Naive thymus-derived CD4-positive, alpha-beta T cell (primary cell): ENCODE data around the gene NRXN3. TPM values are rescaled to one million over a fixed set of nuclear protein-coding genes. Genes with fewer than 3 reads are reported as not detected.

Experiments used
- ATAC-seq: fragments of 150-1000 bp; cut with Tn5 transposase; 2 replicates; pipeline ENCODE4 v1.10.0; 2021; ENCODE audit warnings: mild to moderate bottlenecking, moderate library complexity
- CTCF ChIA-PET: fragments of 350-600 bp; sonication (Branson Sonifier 250); formaldehyde crosslinking; loops from one replicate; lab custom pipeline; 2021; ENCODE audit warnings: antibody characterized with exemption; lab: Charles Lee
- POLR2A ChIA-PET: fragments of 350-600 bp; sonication (Branson Sonifier 250); formaldehyde crosslinking; loops from one replicate; lab custom pipeline; 2021; ENCODE audit warnings: antibody characterized with exemption, inconsistent platforms; lab: Charles Lee
- DNase-seq, 9 donors: peaks; one replicate each; pipeline versions ENCODE4 v3.0.0 to v3.0.0-alpha.2; 2020 to 2022; ENCODE audit warnings: mixed read lengths in 1 of 9
- H3K27ac ChIP-seq: one replicate; pipeline ENCODE4 v1.7.0; 2013; ENCODE audit warnings: mild to moderate bottlenecking, low read depth, low read length, moderate library complexity
- H3K27me3 ChIP-seq, 2 donors: one replicate each; pipeline ENCODE4 v1.7.0; 2013; ENCODE audit warnings: low read length in 2 of 2, mild to moderate bottlenecking in 2 of 2, moderate library complexity in 2 of 2; ENCODE audit not compliant: control insufficient read depth in 2 of 2, insufficient read depth in 2 of 2
- H3K36me3 ChIP-seq, 3 experiments: 1 replicate in 2 of 3; 2 replicates in 1 of 3; pipeline ENCODE4 v1.7.0; 2013; ENCODE audit warnings: low read length in 3 of 3, mild to moderate bottlenecking in 3 of 3, moderate library complexity in 1 of 3; ENCODE audit not compliant: insufficient read depth in 3 of 3, control insufficient read depth in 2 of 3
- H3K4me1 ChIP-seq, 2 donors: one replicate each; pipeline ENCODE4 v1.7.0; 2013; ENCODE audit warnings: low read length in 2 of 2, mild to moderate bottlenecking in 2 of 2, moderate library complexity in 1 of 2; ENCODE audit not compliant: control insufficient read depth in 2 of 2, insufficient read depth in 2 of 2
- H3K4me3 ChIP-seq: 2 replicates; pipeline ENCODE4 v1.7.0; 2013; ENCODE audit warnings: mild to moderate bottlenecking, low read length
- H3K9me3 ChIP-seq, 3 experiments: 1 replicate in 2 of 3; 2 replicates in 1 of 3; pipeline ENCODE4 v1.7.0; 2013; ENCODE audit warnings: low read length in 3 of 3; ENCODE audit not compliant: control insufficient read depth in 2 of 3
- H3K27ac Mint-ChIP-seq, 9 donors: one replicate each; pipeline ENCODE4 v1.8.0; 2020 to 2022; ENCODE audit warnings: mixed read lengths in 9 of 9, mild to moderate bottlenecking in 8 of 9, moderate library complexity in 5 of 9, inconsistent platforms in 2 of 9
- H3K27me3 Mint-ChIP-seq, 5 donors: one replicate each; pipeline ENCODE4 v1.8.0; 2021 to 2022; ENCODE audit warnings: mixed read lengths in 5 of 5, mild to moderate bottlenecking in 1 of 5
- H3K36me3 Mint-ChIP-seq, 5 donors: one replicate each; pipeline ENCODE4 v1.8.0; 2020 to 2022; ENCODE audit warnings: mixed read lengths in 5 of 5, mild to moderate bottlenecking in 3 of 5, inconsistent platforms in 1 of 5
- H3K4me1 Mint-ChIP-seq, 7 donors: one replicate each; pipeline ENCODE4 v1.8.0; 2020 to 2022; ENCODE audit warnings: mixed read lengths in 7 of 7, mild to moderate bottlenecking in 3 of 7, inconsistent platforms in 1 of 7
- H3K4me3 Mint-ChIP-seq, 10 donors: one replicate each; pipeline ENCODE4 v1.8.0; 2020 to 2022; ENCODE audit warnings: mild to moderate bottlenecking in 10 of 10, mixed read lengths in 10 of 10, moderate library complexity in 6 of 10, inconsistent platforms in 2 of 10
- H3K9me3 Mint-ChIP-seq, 11 donors: one replicate each; pipeline ENCODE4 v1.8.0; 2020 to 2022; ENCODE audit warnings: mixed read lengths in 11 of 11, mild to moderate bottlenecking in 4 of 11, inconsistent platforms in 1 of 11, moderate library complexity in 1 of 11
- intact Hi-C, 2 donors: fragments of 100-400 bp; cut with micrococcal nuclease; formaldehyde crosslinking; loops; one replicate each; pipeline ENCODE4 v1.15.1; 2023
- polyA plus RNA-seq, 2 donors: library from polyadenylated mRNA; unstranded; fragments of 300-500 nt; fragmentation: Illumina TruSeq; gene quantifications; one replicate each; pipeline ENCODE4 v1.2.3, GENCODE V29; 2021
- total RNA-seq, 6 experiments: library from RNA in 5 of 6; stranded (reverse) in 5 of 6; gene quantifications; 1 replicate in 5 of 6; 2 replicates in 1 of 6; pipeline ENCODE4 v1.2.3 and lab custom pipeline; 2021 to 2026

Gene NRXN3
- total and polyA plus RNA-seq, 7 experiments from 2014 or later = not detected

- ChIA-PET POLR2A (no interaction called here), CTCF (no interaction called here)
- Mint-ChIP-seq H3K27me3 (peaks cover 0 to 10% (median 0%) of the 10 kb centered on the region in 5 donors), H3K9me3 (no peaks in the 10 kb centered on the region), H3K4me3 (no peak overlapping the region), H3K27ac (no peak overlapping the region), H3K4me1 (no peaks in the 10 kb centered on the region), H3K36me3 (no peaks in the 10 kb centered on the region)
- no peaks in the 10 kb centered on the region for H3K9me3 ChIP-seq
- H3K27me3 ChIP-seq = no peaks in the 10 kb centered on the region
- intact Hi-C loops = no loop called here
- no peaks in the 10 kb centered on the region for H3K4me1 ChIP-seq
- DNase-seq = no peak
- H3K4me3 ChIP-seq = no peak overlapping the region
- H3K27ac ChIP-seq = no peak overlapping the region
- no peak for ATAC-seq
- no peaks in the 10 kb centered on the region for H3K36me3 ChIP-seq
Measured at GRCh38 chr14:78823035-78823434, 652.9 kb downstream of the NRXN3 start.

- intact Hi-C loops = no loop called here
- H3K4me1 ChIP-seq = no peaks in the 10 kb centered on the region
- H3K27ac Mint-ChIP-seq = no peak overlapping the region
- no peak overlapping the region for H3K4me3 ChIP-seq
- ATAC-seq (no peak), DNase-seq (no peak)
- no peak overlapping the region for H3K4me3 Mint-ChIP-seq
- no peak overlapping the region for H3K27ac ChIP-seq
- H3K4me1 Mint-ChIP-seq = no peaks in the 10 kb centered on the region
- ChIA-PET POLR2A (no interaction called here), CTCF (no interaction called here)
- no peaks in the 10 kb centered on the region for H3K36me3 Mint-ChIP-seq
- no peaks in the 10 kb centered on the region for H3K36me3 ChIP-seq
- no peaks in the 10 kb centered on the region for H3K9me3 ChIP-seq
- H3K27me3 Mint-ChIP-seq = peaks cover 0 to 8% (median 0%) of the 10 kb centered on the region in 5 donors
- no peaks in the 10 kb centered on the region for H3K27me3 ChIP-seq
- no peaks in the 10 kb centered on the region for H3K9me3 Mint-ChIP-seq
Measured at GRCh38 chr14:78823516-78823915, 653.3 kb downstream of the NRXN3 start.

- H3K36me3 ChIP-seq = no peaks in the 10 kb centered on the region
- no peak overlapping the region for H3K27ac Mint-ChIP-seq
- H3K4me1 ChIP-seq = no peaks in the 10 kb centered on the region
- no peak overlapping the region for H3K27ac ChIP-seq
- ChIA-PET POLR2A (no interaction called here), CTCF (no interaction called here)
- peaks cover 0 to 3% (median 0%) of the 10 kb centered on the region in 11 donors for H3K9me3 Mint-ChIP-seq
- H3K27me3 Mint-ChIP-seq = peaks cover 0 to 3% (median 0%) of the 10 kb centered on the region in 5 donors
- intact Hi-C loops = no loop called here
- ATAC-seq = no peak
- H3K9me3 ChIP-seq = no peaks in the 10 kb centered on the region
- no peaks in the 10 kb centered on the region for H3K27me3 ChIP-seq
- no peak overlapping the region for H3K4me3 ChIP-seq
- H3K4me1 Mint-ChIP-seq = no peaks in the 10 kb centered on the region
- no peak for DNase-seq
- H3K4me3 Mint-ChIP-seq = no peak overlapping the region
- H3K36me3 Mint-ChIP-seq = no peaks in the 10 kb centered on the region
Measured at GRCh38 chr14:78829274-78829673, 659.1 kb downstream of the NRXN3 start.

- no peaks in the 10 kb centered on the region for H3K36me3 Mint-ChIP-seq
- intact Hi-C loops = no loop called here
- no peak for ATAC-seq
- no peak overlapping the region for H3K27ac Mint-ChIP-seq
- Histone ChIP-seq H3K4me1 (no peaks in the 10 kb centered on the region), H3K36me3 (no peaks in the 10 kb centered on the region), H3K27ac (no peak overlapping the region), H3K4me3 (no peak overlapping the region), H3K27me3 (peaks cover 0 to 3% of the 10 kb centered on the region in 2 donors), H3K9me3 (no peaks in the 10 kb centered on the region)
- no peak overlapping the region for H3K4me3 Mint-ChIP-seq
- DNase-seq = no peak
- peaks cover 0 to 3% (median 0%) of the 10 kb centered on the region in 11 donors for H3K9me3 Mint-ChIP-seq
- H3K27me3 Mint-ChIP-seq = peaks cover 5 to 13% (median 7%) of the 10 kb centered on the region in 5 donors
- POLR2A ChIA-PET = no interaction called here
- no peaks in the 10 kb centered on the region for H3K4me1 Mint-ChIP-seq
- CTCF ChIA-PET = no interaction called here
Measured at GRCh38 chr14:78834766-78835451, 664.7 kb downstream of the NRXN3 start.

GRCh38 chr14:78835909-78836308 lies 665.7 kb downstream of the NRXN3 start:
- Mint-ChIP-seq H3K9me3 (peaks cover 0 to 3% (median 0%) of the 10 kb centered on the region in 11 donors), H3K27me3 (peaks cover 5 to 13% (median 7%) of the 10 kb centered on the region in 5 donors), H3K36me3 (no peaks in the 10 kb centered on the region), H3K27ac (no peak overlapping the region), H3K4me1 (no peaks in the 10 kb centered on the region), H3K4me3 (no peak overlapping the region)
- no peaks in the 10 kb centered on the region for H3K36me3 ChIP-seq
- no peak for DNase-seq
- H3K4me3 ChIP-seq = no peak overlapping the region
- no peak for ATAC-seq
- peaks cover 0 to 3% of the 10 kb centered on the region in 2 donors for H3K27me3 ChIP-seq
- H3K27ac ChIP-seq = no peak overlapping the region
- H3K9me3 ChIP-seq = no peaks in the 10 kb centered on the region
- CTCF ChIA-PET = no interaction called here
- no peaks in the 10 kb centered on the region for H3K4me1 ChIP-seq
- POLR2A ChIA-PET = no interaction called here
- intact Hi-C loops = no loop called here

GRCh38 chr14:78836777-78837176 lies 666.6 kb downstream of the NRXN3 start:
- ChIA-PET CTCF (no interaction called here), POLR2A (no interaction called here)
- no peaks in the 10 kb centered on the region for H3K36me3 ChIP-seq
- intact Hi-C loops = no loop called here
- no peaks in the 10 kb centered on the region for H3K4me1 Mint-ChIP-seq
- peaks cover 5 to 13% (median 7%) of the 10 kb centered on the region in 5 donors for H3K27me3 Mint-ChIP-seq
- no peaks in the 10 kb centered on the region for H3K36me3 Mint-ChIP-seq
- peaks cover 0 to 3% (median 0%) of the 10 kb centered on the region in 11 donors for H3K9me3 Mint-ChIP-seq
- H3K4me3 Mint-ChIP-seq = no peak overlapping the region
- ATAC-seq (no peak), DNase-seq (peak in 1 of 9 donors; percentile 22)
- no peaks in the 10 kb centered on the region for H3K9me3 ChIP-seq
- H3K4me1 ChIP-seq = no peaks in the 10 kb centered on the region
- no peak overlapping the region for H3K27ac Mint-ChIP-seq
- H3K27ac ChIP-seq = no peak overlapping the region
- no peak overlapping the region for H3K4me3 ChIP-seq
- peaks cover 0 to 3% of the 10 kb centered on the region in 2 donors for H3K27me3 ChIP-seq

GRCh38 chr14:78838959-78839358 lies 668.8 kb downstream of the NRXN3 start:
- peaks cover 0 to 4% (median 0%) of the 10 kb centered on the region in 11 donors for H3K9me3 Mint-ChIP-seq
- H3K9me3 ChIP-seq = no peaks in the 10 kb centered on the region
- no peaks in the 10 kb centered on the region for H3K4me1 ChIP-seq
- ChIA-PET CTCF (no interaction called here), POLR2A (no interaction called here)
- no peaks in the 10 kb centered on the region for H3K36me3 ChIP-seq
- no peaks in the 10 kb centered on the region for H3K4me1 Mint-ChIP-seq
- intact Hi-C loops = no loop called here
- peaks cover 5 to 13% (median 5%) of the 10 kb centered on the region in 5 donors for H3K27me3 Mint-ChIP-seq
- no peak overlapping the region for H3K27ac ChIP-seq
- DNase-seq = no peak
- no peak overlapping the region for H3K4me3 ChIP-seq
- H3K27ac Mint-ChIP-seq = no peak overlapping the region
- no peak for ATAC-seq
- peaks cover 0 to 3% of the 10 kb centered on the region in 2 donors for H3K27me3 ChIP-seq
- H3K4me3 Mint-ChIP-seq = no peak overlapping the region
- no peaks in the 10 kb centered on the region for H3K36me3 Mint-ChIP-seq
